HCT116 (cell line): Measurements from ENCODE around the gene ARHGEF16. TPM values are rescaled to one million over a fixed set of nuclear protein-coding genes. Genes with fewer than 3 reads are reported as not detected.

Experiments
- ATAC-seq: fragments of 200-7000 bp; cut with Tn5 transposase; 2 replicates; pipeline ENCODE4 v1.9.1; 2020; ENCODE audit warnings: mild to moderate bottlenecking, moderate library complexity
- BruUV-seq: library from RNA; stranded (reverse); fragments of 400-500 nt; replicated peaks from 2 replicates; lab custom pipeline; 2021; lab: Mats Ljungman, UMichigan
- CTCF ChIA-PET: fragments of 300-600 bp; sonication (Branson Sonifier 250); formaldehyde crosslinking; loops from one replicate; lab custom pipeline; 2021; ENCODE audit warnings: antibody characterized with exemption; lab: Charles Lee
- POLR2A ChIA-PET: fragments of 300-600, 350-600 bp; sonication (Branson Sonifier 250); formaldehyde crosslinking; loops from one replicate; lab custom pipeline; 2021; ENCODE audit warnings: antibody characterized with exemption; lab: Charles Lee
- RAD21 ChIA-PET, 2 experiments: fragments of 300-600 bp; sonication (Branson Sonifier 250); formaldehyde crosslinking; loops; one replicate each; lab custom pipeline; 2023; ENCODE audit warnings: low total read pairs in 2 of 2; ENCODE audit not compliant: uncharacterized antibody in 2 of 2, unreplicated experiment in 2 of 2, low non-redundant PET in 1 of 2; lab: Charles Lee
- DNase-seq: peaks from one replicate; pipeline ENCODE4 v3.0.0-alpha.2; 2010; ENCODE audit warnings: low read depth, low spot score
- H2AFZ ChIP-seq: fragments of 200-600 bp; shearing (Covaris generic), sonication (generic); 2 replicates; pipeline ENCODE4 v1.6.1; 2017; ENCODE audit warnings: low read depth, mixed run types, mixed read lengths, antibody characterized with exemption, low read length; ENCODE audit not compliant: poor library complexity, severe bottlenecking
- H3K27ac ChIP-seq: 2 replicates; pipeline ENCODE4 v1.5.1; 2012; ENCODE audit warnings: low read depth, low read length
- H3K27me3 ChIP-seq: fragments of 200-600 bp; sonication (generic); 2 replicates; pipeline ENCODE4 v1.6.1; 2016; ENCODE audit warnings: mixed run types, low read length, mixed read lengths; ENCODE audit not compliant: insufficient read depth
- H3K36me3 ChIP-seq, 2 experiments: fragments of 200-500 bp in 1 of 2; fragments of 200-600 bp in 1 of 2; sonication (Bioruptor generic) in 1 of 2; sonication (generic) in 1 of 2; 2 replicates each; pipeline versions ENCODE4 v1.5.1 to v1.6.1; 2014 to 2016; ENCODE audit warnings: low read length in 2 of 2, inconsistent platforms in 1 of 2, mixed read lengths in 1 of 2, mixed run types in 1 of 2; ENCODE audit not compliant: insufficient read depth in 2 of 2, control insufficient read depth in 1 of 2
- H3K4me1 ChIP-seq, 2 experiments: fragments of 200-600 bp in 1 of 2; sonication (generic) in 1 of 2; 2 replicates each; pipeline versions ENCODE4 v1.5.1 to v1.6.1; 2012 to 2017; ENCODE audit warnings: low read length in 2 of 2, inconsistent platforms in 1 of 2, mild to moderate bottlenecking in 1 of 2, mixed read lengths in 1 of 2, mixed run types in 1 of 2, moderate library complexity in 1 of 2; ENCODE audit not compliant: insufficient read depth in 2 of 2, control insufficient read depth in 1 of 2
- H3K4me2 ChIP-seq: fragments of 200-600 bp; sonication (generic); 2 replicates; pipeline ENCODE4 v1.6.1; 2017; ENCODE audit warnings: mixed run types, low read length, mixed read lengths
- H3K4me3 ChIP-seq, 2 experiments: fragments of 200-600 bp in 1 of 2; sonication (generic) in 1 of 2; replicated peaks in 1 of 2; 2 replicates each; pipeline ENCODE4 v1.5.1; 2011 to 2016; ENCODE audit warnings: low read length in 2 of 2, control low read depth in 1 of 2, low read depth in 1 of 2, mild to moderate bottlenecking in 1 of 2, mixed read lengths in 1 of 2, mixed run types in 1 of 2
- H3K79me2 ChIP-seq: fragments of 200-600 bp; sonication (generic); 2 replicates; pipeline ENCODE4 v1.6.1; 2017; ENCODE audit warnings: mild to moderate bottlenecking, mixed run types, low read length, moderate library complexity, mixed read lengths; ENCODE audit not compliant: insufficient read depth
- H3K9ac ChIP-seq: fragments of 200-600 bp; sonication (generic); 2 replicates; pipeline ENCODE4 v1.6.1; 2016; ENCODE audit warnings: low read length, mixed read lengths
- H3K9me2 ChIP-seq: fragments of 200-600 bp; sonication (generic), shearing (Covaris generic); 2 replicates; pipeline ENCODE4 v1.6.1; 2017; ENCODE audit warnings: mixed run types, mild to moderate bottlenecking, moderate library complexity; ENCODE audit not compliant: insufficient read depth
- H3K9me3 ChIP-seq, 2 experiments: fragments of 200-500 bp in 1 of 2; fragments of 200-600 bp in 1 of 2; sonication (Bioruptor generic) in 1 of 2; sonication (generic) in 1 of 2; 2 replicates each; pipeline ENCODE4 v1.6.1; 2014 to 2017; ENCODE audit warnings: low read length in 2 of 2, mixed read lengths in 2 of 2, inconsistent platforms in 1 of 2, low read depth in 1 of 2, mild to moderate bottlenecking in 1 of 2, mixed run types in 1 of 2, moderate library complexity in 1 of 2; ENCODE audit not compliant: control insufficient read depth in 1 of 2, insufficient read depth in 1 of 2
- H4K20me1 ChIP-seq: fragments of 200-600 bp; sonication (generic), shearing (Covaris generic); 2 replicates; pipeline ENCODE4 v1.6.1; 2017; ENCODE audit warnings: mixed run types, mild to moderate bottlenecking, moderate library complexity; ENCODE audit not compliant: insufficient read depth
- ATF3 ChIP-seq: IDR thresholded peaks from 2 replicates; pipeline ENCODE4 v1.6.1; 2012
- CTCF ChIP-seq, 3 experiments: fragments of 200-600 bp in 1 of 3; sonication (generic) in 1 of 3; IDR thresholded peaks in 2 of 3; conservative IDR thresholded peaks in 1 of 3; 2 replicates each; pipeline ENCODE4 v1.5.1; 2012 to 2017; ENCODE audit warnings: low read depth in 2 of 3, low read length in 2 of 3, antibody characterized with exemption in 1 of 3, borderline replicate concordance in 1 of 3, control low read depth in 1 of 3, mild to moderate bottlenecking in 1 of 3, mixed read lengths in 1 of 3, mixed run types in 1 of 3, moderate library complexity in 1 of 3; ENCODE audit not compliant: insufficient read depth in 1 of 3
- EZH2phosphoT487 ChIP-seq: fragments of 200-600 bp; IDR thresholded peaks from 2 replicates; pipeline ENCODE4 v1.6.1; 2018; ENCODE audit warnings: antibody characterized with exemption, borderline replicate concordance
- FOSL1 ChIP-seq: IDR thresholded peaks from 2 replicates; pipeline ENCODE4 v1.6.1; 2012; ENCODE audit warnings: low read depth
- JUND ChIP-seq: IDR thresholded peaks from 2 replicates; pipeline ENCODE4 v1.6.1; 2012
- intact Hi-C: fragments of 100-400 bp; cut with micrococcal nuclease; formaldehyde crosslinking; loops from 2 replicates; pipeline ENCODE4 v1.10.0; 2022
- total RNA-seq: library from RNA; stranded (reverse); gene quantifications from one replicate; pipeline ENCODE4 v1.2.1, GENCODE V29; 2021; ENCODE audit not compliant: unreplicated experiment

Gene ARHGEF16
- total RNA-seq, 1 experiment from 2014 or later = 37.4 TPM

- TF ChIP-seq EZH2phosphoT487 = no peak
Measured at GRCh38 chr1:3411806-3412205, 42.7 kb upstream of the ARHGEF16 start (continued).

- Histone ChIP-seq H2AFZ (no peak overlapping the region), H3K4me3 (no peak overlapping the region), H3K36me3 (no peaks in the 10 kb centered on the region), H3K9ac (no peak overlapping the region), H3K27me3 (no peaks in the 10 kb centered on the region), H3K4me2 (no peak overlapping the region), H3K79me2 (no peaks in the 10 kb centered on the region), H3K4me1 (no peaks in the 10 kb centered on the region), H3K9me3 (peaks cover 8 to 11% of the 10 kb centered on the region in 2 experiments; a peak in 2 of 4 replicates), H3K9me2 (no peaks in the 10 kb centered on the region), H4K20me1 (no peaks in the 10 kb centered on the region), H3K27ac (no peak overlapping the region)
- no TSS peak for BruUV-seq
- TF ChIP-seq FOSL1 (no peak), JUND (no peak)
- DNase-seq = no peak
- RAD21 ChIA-PET = no interaction called here
- CTCF ChIA-PET = interaction anchor here (0.6 kb wide), 1 partner anchor 12 kb away, joined by 4 read pairs; no protein-coding TSS in a partner anchor
- no peak for ATAC-seq
- POLR2A ChIA-PET = no interaction called here
- intact Hi-C loops = no loop called here
Measured at GRCh38 chr1:3412376-3412775, 42.1 kb upstream of the ARHGEF16 start.

GRCh38 chr1:3413975-3414710 is 40.3 kb upstream of the ARHGEF16 start:
- ChIA-PET RAD21 (no interaction called here), CTCF (no interaction called here), POLR2A (no interaction called here)
- 0 out of 6 replicates have a peak, but pooled peaks of 1 of the 3 experiments have one; percentile 16 for TF ChIP-seq CTCF (IDR thresholded peaks at IDR 0.05 in 2 of 3, conservative IDR thresholded peaks at IDR 0.05 in 1 of 3; ENCODE audit: borderline replicate concordance in 1 of 3, insufficient read depth in 1 of 3, low read depth in 2 of 3, low read length in 2 of 3)
- TF ChIP-seq ATF3 = no peak
- BruUV-seq = no TSS peak
- H3K36me3 ChIP-seq = no peaks in the 10 kb centered on the region
- no peak overlapping the region for H3K4me3 ChIP-seq
- no peaks in the 10 kb centered on the region for H3K9me2 ChIP-seq
- no peaks in the 10 kb centered on the region for H3K27me3 ChIP-seq
- peaks cover 0 to 2% of the 10 kb centered on the region in 2 experiments; a peak in 2 of 4 replicates for H3K4me1 ChIP-seq
- no peak overlapping the region for H2AFZ ChIP-seq
- no peaks in the 10 kb centered on the region for H4K20me1 ChIP-seq
- ATAC-seq (no peak), DNase-seq (no peak)
- H3K4me2 ChIP-seq = no peak overlapping the region
- no peaks in the 10 kb centered on the region for H3K79me2 ChIP-seq
- H3K27ac ChIP-seq = no peak overlapping the region
- intact Hi-C loops = no loop called here
- H3K9me3 ChIP-seq = peaks cover 8 to 11% of the 10 kb centered on the region in 2 experiments; a peak in 2 of 4 replicates
- no peak overlapping the region for H3K9ac ChIP-seq
